A549 treated with CORT108297 at 1 μM for 4 hours (cell line): ENCODE results near the gene ICAM4. TPM values are rescaled to one million over a fixed set of nuclear protein-coding genes. Genes with fewer than 3 reads are reported as not detected.

ENCODE experiments used
- total RNA-seq: library from RNA; stranded (reverse); fragments of 200-300 nt; extraction: Qiagen RNA extraction; gene quantifications from 5 replicates; pipeline ENCODE4 v1.2.3, GENCODE V29; 2022

The ICAM4 gene, protein sequence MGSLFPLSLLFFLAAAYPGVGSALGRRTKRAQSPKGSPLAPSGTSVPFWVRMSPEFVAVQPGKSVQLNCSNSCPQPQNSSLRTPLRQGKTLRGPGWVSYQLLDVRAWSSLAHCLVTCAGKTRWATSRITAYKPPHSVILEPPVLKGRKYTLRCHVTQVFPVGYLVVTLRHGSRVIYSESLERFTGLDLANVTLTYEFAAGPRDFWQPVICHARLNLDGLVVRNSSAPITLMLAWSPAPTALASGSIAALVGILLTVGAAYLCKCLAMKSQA
- total RNA-seq, result 0.12 to 0.25 TPM (median 0.14 TPM) in 3 of 5 replicates, not detected in the others

DNA sequence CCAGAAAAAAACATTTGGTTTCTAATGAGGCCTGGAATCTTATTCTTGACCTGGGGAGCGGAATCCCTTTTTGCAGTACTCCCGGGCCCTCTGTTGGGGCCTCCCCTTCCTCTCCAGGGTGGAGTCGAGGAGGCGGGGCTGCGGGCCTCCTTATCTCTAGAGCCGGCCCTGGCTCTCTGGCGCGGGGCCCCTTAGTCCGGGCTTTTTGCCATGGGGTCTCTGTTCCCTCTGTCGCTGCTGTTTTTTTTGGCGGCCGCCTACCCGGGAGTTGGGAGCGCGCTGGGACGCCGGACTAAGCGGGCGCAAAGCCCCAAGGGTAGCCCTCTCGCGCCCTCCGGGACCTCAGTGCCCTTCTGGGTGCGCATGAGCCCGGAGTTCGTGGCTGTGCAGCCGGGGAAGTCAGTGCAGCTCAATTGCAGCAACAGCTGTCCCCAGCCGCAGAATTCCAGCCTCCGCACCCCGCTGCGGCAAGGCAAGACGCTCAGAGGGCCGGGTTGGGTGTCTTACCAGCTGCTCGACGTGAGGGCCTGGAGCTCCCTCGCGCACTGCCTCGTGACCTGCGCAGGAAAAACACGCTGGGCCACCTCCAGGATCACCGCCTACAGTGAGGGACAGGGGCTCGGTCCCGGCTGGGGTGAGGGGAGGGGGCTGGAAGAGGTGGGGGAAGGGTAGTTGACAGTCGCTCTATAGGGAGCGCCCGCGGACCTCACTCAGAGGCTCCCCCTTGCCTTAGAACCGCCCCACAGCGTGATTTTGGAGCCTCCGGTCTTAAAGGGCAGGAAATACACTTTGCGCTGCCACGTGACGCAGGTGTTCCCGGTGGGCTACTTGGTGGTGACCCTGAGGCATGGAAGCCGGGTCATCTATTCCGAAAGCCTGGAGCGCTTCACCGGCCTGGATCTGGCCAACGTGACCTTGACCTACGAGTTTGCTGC, at the start of gene ICAM4:
Gene ICAM4 (plus strand): TSS at position 153 of the 935 bp plus-strand sequence. CDS start 58 bp downstream, at position 211.

DNA sequence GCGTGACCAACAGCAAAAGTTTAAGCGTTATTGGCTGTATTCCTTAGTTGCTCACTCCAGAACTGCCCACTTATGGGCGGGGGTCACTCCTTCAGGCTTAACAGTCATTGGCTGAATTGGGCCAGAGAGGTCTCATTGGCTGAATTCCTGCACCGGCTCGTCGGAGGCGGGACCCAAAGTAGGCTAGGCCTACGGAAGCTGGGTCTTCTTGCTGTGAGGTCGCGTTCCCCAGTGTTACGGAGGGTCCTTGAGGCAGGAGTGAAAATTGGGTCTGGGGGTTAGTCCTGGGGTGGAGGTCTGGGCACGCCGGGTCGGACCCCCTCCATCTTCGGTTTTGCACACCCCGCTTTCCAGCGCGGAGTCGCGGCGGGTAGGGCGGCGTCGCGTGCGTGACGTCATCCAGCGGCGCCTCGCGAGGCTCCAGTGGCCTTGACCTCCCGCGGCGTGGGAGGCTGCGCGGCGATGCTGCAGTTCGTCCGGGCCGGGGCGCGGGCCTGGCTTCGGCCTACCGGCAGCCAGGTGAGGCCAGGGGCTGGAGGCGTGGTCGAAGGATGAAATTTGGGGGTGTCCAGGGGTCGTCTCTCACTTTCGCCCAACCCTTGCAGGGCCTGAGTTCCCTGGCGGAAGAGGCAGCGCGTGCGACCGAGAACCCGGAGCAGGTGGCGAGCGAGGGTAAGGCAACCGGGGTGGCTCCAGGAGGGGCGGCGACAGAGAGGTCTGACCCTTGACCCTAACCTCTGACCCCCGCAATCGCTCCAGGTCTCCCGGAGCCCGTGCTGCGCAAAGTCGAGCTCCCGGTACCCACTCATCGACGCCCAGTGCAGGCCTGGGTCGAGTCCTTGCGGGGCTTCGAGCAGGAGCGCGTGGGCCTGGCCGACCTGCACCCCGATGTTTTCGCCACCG, 34.7 kb upstream of the ICAM4 start, which contains the start of gene MRPL4:
Gene MRPL4 (plus strand): TSS at position 423 of the 903 bp plus-strand sequence. CDS start 40 bp downstream, at position 463.

DNA sequence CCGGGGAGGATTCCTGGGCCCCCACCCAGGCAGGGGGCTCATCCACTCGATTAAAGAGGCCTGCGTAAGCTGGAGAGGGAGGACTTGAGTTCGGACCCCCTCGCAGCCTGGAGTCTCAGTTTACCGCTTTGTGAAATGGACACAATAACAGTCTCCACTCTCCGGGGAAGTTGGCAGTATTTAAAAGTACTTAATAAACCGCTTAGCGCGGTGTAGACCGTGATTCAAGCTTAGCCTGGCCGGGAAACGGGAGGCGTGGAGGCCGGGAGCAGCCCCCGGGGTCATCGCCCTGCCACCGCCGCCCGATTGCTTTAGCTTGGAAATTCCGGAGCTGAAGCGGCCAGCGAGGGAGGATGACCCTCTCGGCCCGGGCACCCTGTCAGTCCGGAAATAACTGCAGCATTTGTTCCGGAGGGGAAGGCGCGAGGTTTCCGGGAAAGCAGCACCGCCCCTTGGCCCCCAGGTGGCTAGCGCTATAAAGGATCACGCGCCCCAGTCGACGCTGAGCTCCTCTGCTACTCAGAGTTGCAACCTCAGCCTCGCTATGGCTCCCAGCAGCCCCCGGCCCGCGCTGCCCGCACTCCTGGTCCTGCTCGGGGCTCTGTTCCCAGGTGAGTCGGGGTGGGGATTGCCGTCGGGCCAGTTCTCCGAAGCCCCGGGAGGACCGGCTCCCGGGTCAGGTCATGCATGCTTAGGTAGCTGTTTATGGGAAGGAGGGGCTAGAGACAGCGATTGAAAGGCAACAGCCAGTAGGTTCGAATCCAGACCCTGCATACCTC, 15.9 kb upstream of the ICAM4 start, which contains the start of gene ICAM1:
Gene ICAM1 (plus strand): TSS at position 505 of the 779 bp plus-strand sequence. CDS start 40 bp downstream, at position 545.

DNA sequence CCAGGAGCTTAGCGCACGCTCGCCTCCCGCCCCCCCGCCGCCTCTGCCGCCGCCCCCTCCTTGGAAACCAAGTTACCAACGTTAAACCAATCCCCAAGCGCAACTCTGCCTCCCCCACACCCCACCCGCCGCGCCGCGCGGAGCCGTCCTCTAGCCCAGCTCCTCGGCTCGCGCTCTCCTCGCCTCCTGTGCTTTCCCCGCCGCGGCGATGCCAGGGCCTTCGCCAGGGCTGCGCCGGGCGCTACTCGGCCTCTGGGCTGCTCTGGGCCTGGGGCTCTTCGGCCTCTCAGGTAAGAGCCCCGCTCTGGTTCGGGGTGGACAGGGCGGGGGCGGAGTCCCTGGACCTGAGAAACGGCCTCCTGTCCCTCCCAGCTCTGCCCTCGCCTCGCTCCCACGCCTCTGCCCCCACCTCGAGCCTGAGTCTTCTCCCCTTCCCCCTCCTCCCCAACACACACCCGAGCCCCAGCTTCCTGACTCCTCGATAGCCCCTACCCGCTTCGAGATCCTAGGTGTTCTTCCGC, 3.1 kb downstream of the ICAM4 start, which contains the start of gene ICAM5:
Gene ICAM5 (plus strand): TSS at position 117 of the 521 bp plus-strand sequence. CDS start 92 bp downstream, at position 209.

DNA sequence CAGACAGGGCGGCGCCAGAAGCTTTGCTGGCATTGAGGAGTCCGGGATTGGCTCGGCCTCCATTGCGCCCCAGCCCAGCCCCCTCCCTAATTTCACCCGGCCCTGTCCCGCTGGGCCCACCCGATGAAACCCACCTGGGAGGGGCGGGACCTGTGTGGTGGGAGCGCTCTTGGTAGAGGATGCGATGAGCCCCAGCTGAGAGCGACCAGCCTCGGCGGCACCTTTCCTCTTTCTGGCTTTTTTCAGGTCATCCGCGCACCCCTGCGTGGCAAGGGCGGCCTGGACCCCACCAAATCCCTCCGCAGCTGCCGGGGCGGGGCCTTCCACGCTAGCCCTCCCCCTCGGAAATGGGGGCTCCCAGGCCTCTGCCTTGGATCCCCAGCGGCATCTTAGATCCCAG, 22.7 kb downstream of the ICAM4 start, which contains the start of gene ZGLP1:
Gene ZGLP1 (minus strand): TSS at position 393 of the 400 bp plus-strand sequence.

DNA sequence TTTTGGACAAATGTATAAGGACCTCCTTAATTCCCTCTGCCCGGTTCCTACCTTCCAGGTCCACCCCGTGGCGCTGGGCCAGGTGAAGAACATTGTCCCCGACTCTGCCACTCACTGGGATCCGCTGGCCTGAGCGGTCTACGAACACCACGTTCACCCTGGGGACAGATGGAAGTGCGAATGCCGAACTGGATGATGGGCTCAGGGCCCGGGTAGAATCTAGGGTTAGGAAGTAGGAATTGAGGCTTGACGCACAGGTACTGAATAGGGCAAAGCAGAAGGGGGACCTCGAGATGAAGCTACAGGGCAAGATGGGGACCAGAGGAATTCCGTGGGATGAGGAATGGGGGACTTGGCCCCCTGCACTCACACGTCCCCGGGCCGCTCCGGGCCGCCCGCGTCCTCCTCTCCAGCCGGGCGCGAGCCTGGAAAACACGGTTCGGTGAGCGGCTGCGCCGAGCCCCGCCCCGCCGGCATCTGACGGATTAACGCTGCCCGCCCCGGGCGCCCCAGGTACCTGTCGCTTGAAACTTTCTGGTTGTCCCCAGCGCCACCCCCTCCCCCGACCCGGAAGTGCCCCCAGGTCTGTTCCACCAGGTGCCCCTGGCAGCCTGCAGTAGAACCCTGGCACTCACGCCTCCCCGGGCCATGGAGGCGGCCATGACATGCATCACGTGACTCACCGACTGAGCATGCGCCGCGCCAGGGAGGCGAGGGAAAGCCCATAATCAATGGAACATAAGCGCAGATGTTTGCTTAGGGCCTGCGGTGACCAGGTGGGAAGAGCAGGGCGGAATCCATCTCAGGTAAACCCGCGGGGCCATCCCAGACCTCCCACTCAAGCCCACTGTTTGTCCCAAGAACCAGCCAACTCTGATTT, 28.8 kb downstream of the ICAM4 start, which contains the start of gene FDX2:
Gene FDX2 (minus strand): TSS at position 681 of the 880 bp plus-strand sequence. CDS start 19 bp downstream, at position 662.

DNA sequence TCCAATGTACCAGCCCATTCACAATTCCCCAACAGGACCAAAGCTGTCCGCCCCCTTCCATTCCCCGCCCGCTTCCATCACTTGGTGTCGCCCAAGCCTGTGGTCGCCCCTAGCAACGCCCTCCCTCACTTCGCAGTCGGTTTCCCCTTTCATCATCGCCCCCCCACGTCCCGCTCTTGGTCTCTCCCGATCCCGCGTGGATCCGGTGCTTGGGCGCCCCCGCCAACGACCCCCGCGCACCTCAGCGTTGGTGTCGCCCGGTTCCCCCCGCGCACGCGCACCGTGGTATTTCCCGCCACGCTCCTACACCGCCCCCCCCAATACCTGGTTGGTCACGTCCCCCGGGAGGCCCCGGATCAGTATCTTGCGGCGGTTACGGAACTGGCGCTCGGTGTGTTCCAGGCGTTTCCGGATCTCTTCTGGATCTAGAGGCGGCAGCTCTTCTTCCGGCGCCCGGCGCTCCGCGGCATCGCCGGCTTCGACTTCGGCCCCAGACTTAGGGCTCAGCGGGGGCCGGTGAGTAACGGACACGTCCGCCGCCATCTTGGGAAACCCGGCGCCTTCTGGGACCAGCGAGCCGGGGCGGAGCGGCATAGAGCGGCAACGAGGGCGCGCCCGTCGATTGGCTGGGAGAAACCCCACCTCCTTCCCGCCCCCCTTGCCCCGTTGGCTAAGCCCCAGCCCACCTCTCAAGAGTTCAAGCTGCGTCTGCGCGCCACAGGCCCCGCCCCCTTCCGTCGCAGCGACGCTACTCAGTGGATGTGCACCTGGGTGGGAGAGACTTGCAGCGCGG, 46.4 kb downstream of the ICAM4 start, which contains the start of gene RAVER1:
Gene RAVER1 (minus strand): TSS at position 565 of the 793 bp plus-strand sequence. CDS start 22 bp downstream, at position 543.

Other genes starting within 250 kb of the ICAM4 start
- gene SHFL, start 200.6 kb upstream of the ICAM4 start, total RNA-seq, result 6.8 to 9.8 TPM (median 8.2 TPM) in 5 replicates
- gene ANGPTL6, start 184.3 kb upstream of the ICAM4 start, total RNA-seq, result 0.08 to 0.15 TPM (median 0.08 TPM) in 3 of 5 replicates, not detected in the others
- gene PPAN, start 180.6 kb upstream of the ICAM4 start, total RNA-seq, result 40.7 to 59.7 TPM (median 54.1 TPM) in 5 replicates
- 4.6 to 13.5 TPM (median 7.0 TPM) in 5 replicates for gene P2RY11, start 175.3 kb upstream of the ICAM4 start, total RNA-seq
- 161 to 180 TPM (median 167 TPM) in 5 replicates for gene EIF3G, start 167.1 kb upstream of the ICAM4 start, total RNA-seq
- 58.2 to 74.6 TPM (median 66.3 TPM) in 5 replicates for gene DNMT1, start 92.0 kb upstream of the ICAM4 start, total RNA-seq
- 0.75 to 1.1 TPM (median 0.96 TPM) in 5 replicates for gene S1PR2, start 55.6 kb upstream of the ICAM4 start, total RNA-seq
- 55.9 to 85.2 TPM (median 78.8 TPM) in 5 replicates for gene MRPL4, start 34.7 kb upstream of the ICAM4 start, total RNA-seq
- 2.8 to 6.5 TPM (median 5.1 TPM) in 5 replicates for gene ICAM1, start 15.8 kb upstream of the ICAM4 start, total RNA-seq
- 0.47 to 1.3 TPM (median 1.0 TPM) in 5 replicates for gene ICAM5, start 3.0 kb downstream of the ICAM4 start, total RNA-seq
- 1.4 to 3.2 TPM (median 2.3 TPM) in 5 replicates for gene ZGLP1, start 22.9 kb downstream of the ICAM4 start, total RNA-seq
- gene FDX2, start 29.1 kb downstream of the ICAM4 start, total RNA-seq, result 25.9 to 41.7 TPM (median 33.8 TPM) in 5 replicates
- 21.7 to 31.3 TPM (median 28.9 TPM) in 5 replicates for gene RAVER1, start 46.6 kb downstream of the ICAM4 start, total RNA-seq
- 7.2 to 11.0 TPM (median 8.8 TPM) in 5 replicates for gene ICAM3, start 52.7 kb downstream of the ICAM4 start, total RNA-seq
- 27.3 to 52.9 TPM (median 43.9 TPM) in 5 replicates for gene TYK2, start 93.6 kb downstream of the ICAM4 start, total RNA-seq
- 159 to 201 TPM (median 189 TPM) in 5 replicates for gene CDC37, start 116.6 kb downstream of the ICAM4 start, total RNA-seq
- 3.8 to 5.4 TPM (median 4.9 TPM) in 5 replicates for gene PDE4A, start 133.6 kb downstream of the ICAM4 start, total RNA-seq
- 51.2 to 65.8 TPM (median 62.5 TPM) in 5 replicates for gene KEAP1, start 216.4 kb downstream of the ICAM4 start, total RNA-seq
- 1.5 to 2.5 TPM (median 2.1 TPM) in 5 replicates for gene S1PR5, start 230.5 kb downstream of the ICAM4 start, total RNA-seq